ENCODE data around the gene USH2A.

USH2A gene, protein sequence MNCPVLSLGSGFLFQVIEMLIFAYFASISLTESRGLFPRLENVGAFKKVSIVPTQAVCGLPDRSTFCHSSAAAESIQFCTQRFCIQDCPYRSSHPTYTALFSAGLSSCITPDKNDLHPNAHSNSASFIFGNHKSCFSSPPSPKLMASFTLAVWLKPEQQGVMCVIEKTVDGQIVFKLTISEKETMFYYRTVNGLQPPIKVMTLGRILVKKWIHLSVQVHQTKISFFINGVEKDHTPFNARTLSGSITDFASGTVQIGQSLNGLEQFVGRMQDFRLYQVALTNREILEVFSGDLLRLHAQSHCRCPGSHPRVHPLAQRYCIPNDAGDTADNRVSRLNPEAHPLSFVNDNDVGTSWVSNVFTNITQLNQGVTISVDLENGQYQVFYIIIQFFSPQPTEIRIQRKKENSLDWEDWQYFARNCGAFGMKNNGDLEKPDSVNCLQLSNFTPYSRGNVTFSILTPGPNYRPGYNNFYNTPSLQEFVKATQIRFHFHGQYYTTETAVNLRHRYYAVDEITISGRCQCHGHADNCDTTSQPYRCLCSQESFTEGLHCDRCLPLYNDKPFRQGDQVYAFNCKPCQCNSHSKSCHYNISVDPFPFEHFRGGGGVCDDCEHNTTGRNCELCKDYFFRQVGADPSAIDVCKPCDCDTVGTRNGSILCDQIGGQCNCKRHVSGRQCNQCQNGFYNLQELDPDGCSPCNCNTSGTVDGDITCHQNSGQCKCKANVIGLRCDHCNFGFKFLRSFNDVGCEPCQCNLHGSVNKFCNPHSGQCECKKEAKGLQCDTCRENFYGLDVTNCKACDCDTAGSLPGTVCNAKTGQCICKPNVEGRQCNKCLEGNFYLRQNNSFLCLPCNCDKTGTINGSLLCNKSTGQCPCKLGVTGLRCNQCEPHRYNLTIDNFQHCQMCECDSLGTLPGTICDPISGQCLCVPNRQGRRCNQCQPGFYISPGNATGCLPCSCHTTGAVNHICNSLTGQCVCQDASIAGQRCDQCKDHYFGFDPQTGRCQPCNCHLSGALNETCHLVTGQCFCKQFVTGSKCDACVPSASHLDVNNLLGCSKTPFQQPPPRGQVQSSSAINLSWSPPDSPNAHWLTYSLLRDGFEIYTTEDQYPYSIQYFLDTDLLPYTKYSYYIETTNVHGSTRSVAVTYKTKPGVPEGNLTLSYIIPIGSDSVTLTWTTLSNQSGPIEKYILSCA (N-terminal part only)

DNA sequence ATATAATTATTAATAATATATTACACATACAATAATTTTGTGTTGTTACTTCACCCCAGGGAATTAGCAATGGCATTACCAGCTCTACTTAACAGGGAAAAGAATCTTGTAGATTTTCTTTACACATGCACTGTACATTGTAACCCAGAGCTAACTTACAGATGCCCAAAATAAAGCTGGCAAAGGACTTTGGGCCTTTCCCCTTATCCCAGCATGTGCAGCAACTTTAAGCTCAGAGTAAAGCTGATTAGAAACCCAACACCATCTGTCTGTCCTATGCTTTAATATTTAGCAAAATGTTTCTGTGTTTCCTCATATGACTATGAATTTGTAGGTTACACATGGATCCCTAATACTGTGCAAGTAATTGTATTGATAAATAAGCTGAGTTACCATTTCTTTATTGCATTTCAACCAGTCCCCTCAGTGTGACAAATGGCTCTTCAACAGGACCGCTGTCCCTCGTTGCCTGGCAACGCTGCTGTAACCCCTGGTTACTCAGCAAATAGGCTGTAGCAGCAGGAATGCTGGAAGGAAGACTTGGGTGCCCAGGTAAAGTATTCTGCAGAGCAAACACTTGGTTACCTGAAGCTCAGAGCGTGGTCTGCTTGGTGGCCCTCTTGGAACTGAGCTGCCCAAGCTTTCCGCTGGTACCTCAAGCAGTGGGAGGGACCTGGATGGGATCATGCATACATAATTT, at the start of gene USH2A:
Gene USH2A (minus strand): TSS at position 628 of the 700 bp plus-strand sequence. CDS start 1,112 bp downstream, outside the sequence.
- DNase-seq (ENCODE audit: low spot score) = no peak

DNA sequence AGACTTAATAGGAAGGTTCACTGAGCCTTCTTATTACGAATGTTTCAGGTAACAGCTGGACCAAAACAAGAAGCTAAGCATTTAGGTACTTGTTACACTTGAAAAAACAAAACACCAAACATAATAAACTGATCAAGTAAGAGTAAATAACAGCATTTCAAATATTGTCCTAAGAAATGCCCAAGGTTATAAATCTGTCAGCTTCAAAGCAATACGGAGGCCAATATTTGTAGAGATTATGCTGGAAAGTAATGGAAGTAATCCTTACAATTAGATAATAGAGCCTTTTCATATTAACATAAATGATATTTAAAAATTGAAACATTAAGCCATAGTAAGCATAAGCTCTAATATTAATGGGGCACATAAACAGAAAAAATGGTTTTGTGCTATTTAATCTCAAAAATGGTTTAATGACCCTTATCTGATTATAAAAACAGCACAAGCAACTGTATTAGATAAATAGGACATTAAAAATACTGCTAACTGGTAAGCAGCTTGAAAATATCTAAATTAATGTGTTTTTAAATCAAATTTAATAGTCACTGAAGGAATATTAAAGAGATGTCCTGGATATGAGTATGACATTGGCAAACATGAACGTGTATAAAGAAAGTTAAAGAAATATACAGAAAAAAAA, 43.0 kb upstream of the USH2A start:
- DNase-seq (ENCODE audit: low spot score) = no peak

DNA sequence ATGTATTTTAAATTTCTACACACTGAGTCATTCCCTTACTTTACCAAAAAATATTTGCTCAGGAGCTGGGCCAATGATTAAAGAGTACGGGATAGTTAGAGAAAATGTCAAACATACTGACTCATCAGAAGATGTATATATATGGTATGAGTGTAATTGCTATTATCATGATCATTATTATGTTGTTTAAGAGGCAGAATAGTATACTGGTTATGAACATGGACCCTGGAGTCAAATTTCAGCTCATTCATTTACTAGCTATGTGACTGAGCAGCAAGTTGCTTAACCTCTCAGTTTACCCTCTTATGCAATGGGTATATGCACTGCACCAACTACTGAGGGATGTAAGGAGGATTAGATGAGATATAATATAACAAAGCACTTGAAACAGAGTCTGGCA, 41.2 kb upstream of the USH2A start:
- peak; percentile 73 for DNase-seq (ENCODE audit: low spot score)

DNA sequence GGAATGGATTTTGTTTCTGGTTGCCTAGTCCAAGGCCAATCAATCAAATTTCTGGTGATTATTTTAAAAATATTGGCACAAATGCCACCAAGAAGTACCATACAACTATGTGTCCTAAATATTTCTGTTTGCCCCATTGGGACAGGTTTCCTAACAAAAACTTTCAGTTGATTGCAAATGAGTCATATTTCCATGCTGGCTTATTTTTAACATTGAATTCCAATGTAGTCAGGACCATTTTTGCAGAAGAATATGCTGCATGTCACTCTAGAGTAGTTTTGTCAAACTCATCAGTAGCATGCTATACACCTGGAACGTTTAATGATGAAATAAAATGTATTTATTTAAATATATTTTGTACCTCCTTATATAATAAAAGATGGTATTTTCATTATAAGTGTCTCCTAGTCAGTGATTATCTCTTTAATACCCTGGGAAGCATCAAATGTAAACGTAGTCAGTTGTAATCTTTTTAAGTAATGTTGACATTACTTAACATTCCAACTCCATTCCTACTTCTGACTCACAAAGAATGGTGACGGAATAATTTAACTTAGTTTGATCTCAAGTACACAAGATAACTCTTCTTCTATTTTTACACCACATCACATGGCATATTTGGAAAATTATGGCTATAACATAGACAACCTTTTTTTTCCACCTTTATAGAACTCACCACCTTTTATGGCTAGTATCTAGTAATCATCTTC, 39.0 kb upstream of the USH2A start:
- peak; percentile 28 for DNase-seq (ENCODE audit: low spot score)

DNA sequence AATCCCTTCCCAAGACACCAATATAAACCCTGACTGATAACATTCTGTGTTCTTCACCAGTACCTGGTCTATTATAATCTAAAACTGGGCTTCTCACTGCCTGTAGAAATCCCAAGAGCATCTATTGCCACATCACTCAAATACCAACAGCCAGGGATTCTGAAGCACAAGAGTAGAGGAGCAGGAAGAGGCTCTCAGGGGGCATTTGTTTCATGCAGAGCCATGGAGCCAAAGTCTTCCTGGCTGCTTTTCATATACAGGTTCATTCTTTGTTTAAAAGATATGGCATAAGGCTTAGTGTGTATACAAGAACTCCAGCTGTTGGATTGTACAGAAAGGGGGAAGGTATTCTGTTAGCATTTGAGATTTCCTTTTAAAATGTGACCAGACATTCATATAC, 38.2 kb upstream of the USH2A start:
- no peak for DNase-seq (ENCODE audit: low spot score)

DNA sequence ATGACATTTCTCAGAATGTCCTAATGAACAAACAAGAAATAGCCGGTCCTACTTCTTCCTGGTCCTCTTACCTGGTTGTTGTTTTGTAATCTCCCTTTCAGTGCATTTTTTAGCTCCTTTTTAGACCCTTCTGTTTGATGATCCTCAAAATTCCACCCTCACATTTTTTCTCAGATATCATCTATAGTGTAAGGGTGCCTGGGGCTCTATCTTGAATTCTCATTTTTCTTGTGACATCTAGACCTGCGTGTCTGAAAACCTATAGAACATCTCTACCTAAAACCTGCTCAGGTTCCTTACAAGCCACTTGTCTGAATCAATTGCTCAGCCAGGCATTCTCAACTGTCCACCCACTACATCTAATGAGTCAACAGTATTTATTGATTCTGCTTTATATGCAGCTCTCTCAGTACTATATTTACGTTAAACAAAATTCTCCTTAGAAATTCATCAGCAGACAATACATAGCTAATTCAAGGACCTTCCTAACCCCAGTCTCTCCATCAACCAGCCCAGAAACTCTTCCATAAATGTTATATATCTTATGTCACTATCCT, 36.5 kb upstream of the USH2A start:
- DNase-seq (ENCODE audit: low spot score) = no peak

DNA sequence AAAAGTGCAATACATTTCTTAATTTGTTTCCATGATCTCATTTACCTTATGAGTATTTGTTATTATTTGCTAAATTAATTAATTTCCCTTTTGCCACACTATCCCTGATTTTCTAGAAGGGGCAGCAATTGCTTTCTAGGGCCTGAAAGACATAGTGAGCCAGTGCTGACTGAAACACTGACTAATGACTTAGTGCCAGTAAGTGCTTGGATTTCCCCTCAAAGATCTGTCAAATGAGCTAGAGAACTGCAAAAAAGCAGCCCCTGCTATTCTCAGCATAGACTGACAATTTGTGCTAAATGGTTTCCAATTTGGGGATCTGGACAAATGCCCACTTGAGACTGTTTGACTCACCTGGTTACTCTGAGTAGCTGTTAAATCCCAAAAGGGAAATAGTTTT, 35.6 kb upstream of the USH2A start:
- no peak for DNase-seq (ENCODE audit: low spot score)

DNA sequence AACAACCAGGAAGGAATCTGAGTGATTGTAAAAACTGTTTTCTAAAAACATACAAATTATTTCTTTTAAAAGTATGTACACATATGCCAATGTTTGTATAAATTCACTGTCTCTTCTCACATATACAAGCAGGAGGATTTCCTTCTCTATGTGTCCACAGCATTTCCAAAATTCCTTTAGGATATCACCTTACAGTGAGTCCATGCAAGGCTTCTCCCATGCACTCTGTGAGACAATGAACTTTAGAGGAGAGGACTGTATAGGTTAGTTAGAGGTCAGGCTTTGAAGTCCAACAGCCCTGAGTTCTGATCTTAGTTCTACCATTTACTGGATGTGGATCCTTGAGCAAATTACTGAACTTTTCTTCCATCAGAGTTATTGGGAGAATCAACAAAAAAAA, 34.1 kb upstream of the USH2A start:
- DNase-seq (ENCODE audit: low spot score) = peak; percentile 50

DNA sequence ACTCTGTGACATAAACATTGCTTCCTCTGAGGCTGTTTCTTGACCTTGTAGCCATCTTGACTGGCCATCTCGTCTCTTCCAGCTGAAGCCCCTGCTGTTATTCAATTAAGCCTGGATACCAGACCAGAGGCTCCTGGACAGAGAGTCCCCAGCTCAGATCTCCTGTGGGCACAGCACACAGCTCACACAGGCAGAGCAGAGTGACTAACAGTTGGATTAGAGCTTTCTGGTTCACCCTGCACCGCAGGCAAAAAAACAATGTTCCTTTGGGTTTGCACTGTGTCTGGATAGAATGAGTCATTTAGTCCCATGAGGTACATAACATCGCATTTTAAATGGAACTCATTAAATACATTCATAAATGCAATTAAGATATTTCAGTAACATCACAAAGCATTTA, 33.4 kb upstream of the USH2A start:
- DNase-seq (ENCODE audit: low spot score) = peak; percentile 91

DNA sequence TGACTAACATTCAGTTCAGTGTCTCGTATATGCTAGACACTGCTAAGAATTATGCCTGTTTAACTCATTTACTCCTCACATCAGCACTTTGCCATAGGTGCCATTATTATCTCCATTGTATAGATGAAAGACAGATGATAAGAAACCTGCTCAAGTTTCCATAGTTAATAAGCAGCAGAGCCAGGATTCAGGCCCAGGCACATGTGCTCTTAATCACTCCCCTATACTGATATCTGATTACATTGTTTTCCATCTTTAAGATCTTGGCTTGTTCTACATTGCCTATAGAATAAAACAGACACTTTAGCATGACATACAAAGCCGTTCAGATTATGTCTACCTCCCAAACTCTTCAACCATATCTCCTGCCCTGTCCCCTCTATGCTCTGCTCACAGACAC, 30.5 kb upstream of the USH2A start:
- no peak for DNase-seq (ENCODE audit: low spot score)

DNA sequence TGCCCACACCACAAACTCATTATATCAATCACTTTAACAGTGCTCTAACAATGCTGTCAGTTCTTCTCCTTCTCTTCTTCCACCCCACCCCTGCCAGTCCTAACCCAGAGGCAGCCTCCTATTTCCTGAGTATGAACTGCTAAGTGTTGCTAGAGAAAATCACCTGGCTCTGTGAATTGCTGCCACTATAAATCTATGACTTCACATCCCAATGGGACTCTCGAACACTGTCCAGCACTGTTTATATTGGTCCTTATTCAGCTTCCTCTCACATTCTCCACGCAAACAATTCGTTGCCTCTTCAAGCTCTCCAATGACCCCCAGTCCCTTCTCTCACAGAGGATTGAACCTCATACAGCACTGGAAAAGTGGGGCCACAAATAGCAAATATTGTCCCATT, 27.0 kb upstream of the USH2A start:
- no peak for DNase-seq (ENCODE audit: low spot score)

DNA sequence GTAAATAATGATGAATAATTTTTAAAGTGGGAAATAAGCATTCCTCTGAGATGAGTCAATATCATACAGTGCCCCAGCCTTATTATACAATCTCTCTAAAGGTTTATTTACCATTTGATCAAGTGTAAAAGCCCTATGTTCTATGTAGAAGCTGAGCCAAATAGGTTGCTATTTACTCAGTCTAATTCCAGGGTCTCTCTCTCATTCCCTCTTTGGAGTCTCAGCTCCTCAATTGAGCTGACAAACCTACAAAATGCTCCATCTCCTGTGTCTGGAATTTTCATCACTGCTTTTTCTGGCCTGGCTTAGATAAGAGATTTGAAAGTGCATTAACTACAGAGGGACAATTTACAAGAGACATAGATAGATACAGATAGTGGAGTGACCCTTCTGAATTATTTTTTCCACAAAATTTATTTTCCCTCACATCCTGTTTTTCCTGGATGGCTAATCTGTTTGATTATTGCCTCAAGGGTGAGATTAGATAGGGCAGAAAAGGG, 24.8 kb upstream of the USH2A start:
- peak; percentile 15 for DNase-seq (ENCODE audit: low spot score)

DNA sequence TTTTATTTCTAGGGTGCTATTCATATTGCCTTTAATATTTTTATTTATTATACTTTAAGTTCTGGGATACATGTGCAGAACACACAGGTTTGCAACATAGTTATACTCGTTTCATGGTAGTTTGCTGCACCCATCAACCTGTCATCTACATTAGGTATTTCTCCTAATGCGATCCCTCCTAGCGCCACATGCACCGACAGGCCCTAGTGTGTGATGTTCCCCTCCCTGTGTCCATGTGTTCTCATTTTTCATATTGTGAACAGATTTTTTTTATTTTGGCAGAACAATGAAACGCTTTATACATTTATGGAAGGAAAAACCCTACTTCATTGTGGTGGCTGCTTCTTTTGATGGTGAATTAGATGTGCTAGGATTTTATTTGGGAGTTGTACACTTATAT, 14.4 kb upstream of the USH2A start:
- no peak for DNase-seq (ENCODE audit: low spot score)

DNA sequence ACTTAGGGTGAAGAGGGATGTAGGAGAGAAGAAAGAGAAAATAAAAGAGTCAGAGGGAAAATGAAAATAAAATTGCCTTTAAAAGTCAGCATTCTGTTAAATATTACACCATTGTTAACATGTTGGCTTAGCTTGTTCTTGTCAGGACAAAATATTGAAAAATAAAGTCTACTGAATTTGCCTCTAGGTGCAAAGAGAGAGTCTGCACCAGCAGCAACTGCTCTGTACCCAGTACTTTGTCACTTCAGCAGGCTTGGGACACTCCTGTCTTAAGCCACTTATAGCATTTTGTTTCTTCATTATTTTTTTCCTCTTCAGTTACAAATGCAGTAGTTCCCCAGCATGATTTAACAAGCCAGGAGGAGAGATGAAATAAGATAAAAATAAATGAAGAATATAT, 11.0 kb upstream of the USH2A start:
- no peak for DNase-seq (ENCODE audit: low spot score)

DNA sequence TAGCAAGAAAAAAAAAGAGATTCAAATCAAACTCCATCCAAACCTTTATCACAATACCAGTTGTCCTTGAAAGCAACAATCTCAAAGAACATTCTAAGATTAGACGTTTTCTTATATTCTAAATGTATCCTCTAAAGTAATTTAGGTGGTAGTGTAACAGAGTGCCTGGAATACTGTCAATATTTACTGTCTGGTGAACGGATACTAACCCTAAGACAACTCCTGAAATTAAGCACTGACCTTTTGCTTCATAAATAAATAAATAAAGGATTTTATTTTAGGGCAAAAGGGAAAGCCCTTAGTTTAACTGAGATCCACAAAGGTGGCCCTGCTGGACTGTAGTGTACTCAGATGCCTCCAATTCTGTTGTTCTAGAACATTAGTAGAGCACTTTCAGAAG, 9.9 kb upstream of the USH2A start:
- no peak for DNase-seq (ENCODE audit: low spot score)

DNA sequence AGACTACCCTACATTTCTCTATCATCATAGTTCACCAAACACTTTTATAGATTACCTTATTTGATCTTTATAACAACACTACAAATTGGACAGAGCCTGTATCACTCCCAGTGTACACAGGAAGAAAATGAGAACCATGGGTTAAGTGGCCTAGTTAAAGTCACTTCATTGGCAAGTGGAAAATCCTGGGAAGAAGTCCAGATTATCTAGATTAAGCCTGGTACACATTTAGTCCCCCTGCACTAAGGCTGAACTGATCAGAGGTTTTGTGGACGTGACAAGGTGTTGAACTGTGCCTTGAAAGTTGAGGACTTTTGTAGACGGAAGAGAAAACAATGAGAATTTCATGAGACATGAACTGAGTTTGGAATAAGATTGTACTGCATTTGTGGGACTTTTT, 7.5 kb upstream of the USH2A start:
- DNase-seq (ENCODE audit: low spot score) = no peak

DNA sequence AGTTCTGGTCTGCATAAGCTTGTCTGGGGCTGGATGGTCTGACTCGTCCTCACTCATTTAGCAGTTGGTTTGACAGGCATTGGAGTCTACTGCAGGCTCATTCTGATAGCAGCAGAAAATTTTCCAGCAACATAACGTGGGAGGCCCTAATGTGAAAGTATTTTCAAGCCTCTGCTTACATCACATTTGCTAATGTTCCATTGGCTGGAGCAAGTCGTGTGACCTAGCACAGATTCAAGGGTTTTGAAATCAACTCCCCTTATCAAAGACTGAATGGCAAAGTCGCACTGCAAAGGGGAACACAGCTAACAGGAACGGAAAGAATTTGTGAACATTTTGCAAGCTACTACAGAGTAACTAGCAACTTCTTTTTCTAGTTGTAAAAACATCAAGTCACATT, 2.3 kb upstream of the USH2A start:
- no peak for DNase-seq (ENCODE audit: low spot score)

DNA sequence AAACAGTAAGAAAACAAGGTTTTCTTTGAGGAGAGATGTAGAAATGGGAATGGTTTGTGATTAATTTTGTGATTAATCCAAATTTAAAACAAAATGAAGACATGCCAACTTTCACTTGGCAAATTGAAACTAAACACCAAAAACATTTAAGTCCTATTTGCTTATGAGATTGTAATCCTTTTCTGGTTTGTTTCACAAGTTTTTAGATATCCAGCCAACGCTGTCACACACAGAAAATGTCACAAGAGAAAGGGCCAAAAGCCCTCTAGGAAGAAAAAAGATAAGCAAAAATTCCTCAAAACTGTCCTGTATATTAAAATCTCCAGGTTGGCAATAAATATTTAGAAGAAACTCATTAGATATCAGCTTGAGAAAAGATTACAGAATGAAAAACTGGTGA, 2.5 kb downstream of the USH2A start:
- DNase-seq (ENCODE audit: low spot score) = no peak

DNA sequence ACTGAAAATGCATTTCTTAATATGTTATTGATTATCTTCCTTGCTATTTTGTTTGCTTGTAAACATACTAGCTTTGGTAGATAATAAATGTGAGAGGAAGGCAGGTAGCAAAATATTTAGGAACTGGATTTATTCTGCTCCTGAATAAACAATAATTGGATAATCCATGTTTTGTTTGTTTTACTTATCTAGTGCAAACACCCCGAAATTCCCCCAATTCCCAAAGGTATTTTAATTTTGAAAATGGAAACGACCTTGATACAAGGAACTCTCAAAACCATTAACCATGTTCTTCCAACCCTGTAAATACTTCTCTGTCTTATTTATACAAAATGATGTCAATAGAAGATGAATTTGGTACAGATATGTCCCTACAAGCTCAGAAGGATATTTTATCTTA, 3.0 kb downstream of the USH2A start:
- DNase-seq (ENCODE audit: low spot score) = no peak

DNA sequence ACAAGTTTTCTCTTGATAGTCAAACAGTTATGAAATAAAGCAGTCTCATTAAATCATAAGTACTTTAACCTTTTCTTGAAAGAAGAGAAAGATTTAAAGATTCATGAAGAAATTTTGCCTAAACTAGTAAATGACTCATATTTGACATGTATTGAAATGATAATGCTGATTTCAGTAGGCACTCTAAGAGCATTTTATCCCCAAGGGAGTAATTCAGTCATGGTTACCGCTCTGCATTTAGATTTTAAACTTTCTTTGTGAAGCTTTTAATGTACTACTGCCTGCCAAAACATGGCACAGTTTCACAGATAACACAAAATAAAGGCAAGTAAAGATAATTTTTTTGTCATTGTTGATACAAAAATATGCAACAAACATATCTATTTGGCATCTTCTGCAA, 6.8 kb downstream of the USH2A start:
- peak; percentile 81 for DNase-seq (ENCODE audit: low spot score)

All from COLO829 (cell line).